Kidney epithelial cell (primary cell): ENCODE data around the gene PARD6B. TPM values are rescaled to one million over a fixed set of nuclear protein-coding genes. Genes with fewer than 3 reads are reported as not detected.
"Not testable (repeated sequence)": the region's sequence is repeated elsewhere in the genome, so short reads cannot be mapped to it uniquely, and the experiment has no call there.

Experiments
- DNase-seq: peaks from one replicate; pipeline ENCODE4 v3.0.0-alpha.2; 2010; ENCODE audit warnings: low read depth
- H3K27me3 ChIP-seq: 2 replicates; pipeline ENCODE4 v1.6.0; 2011; ENCODE audit warnings: low read length; ENCODE audit not compliant: control insufficient read depth, insufficient read depth
- H3K36me3 ChIP-seq: 2 replicates; pipeline ENCODE4 v1.5.1; 2011; ENCODE audit warnings: low read length; ENCODE audit not compliant: control insufficient read depth, insufficient read depth
- H3K4me3 ChIP-seq: 2 replicates; pipeline ENCODE4 v1.5.1; 2011; ENCODE audit warnings: low read depth, mild to moderate bottlenecking, control low read depth, low read length
- CTCF ChIP-seq: IDR thresholded peaks from 2 replicates; pipeline ENCODE4 v1.5.1; 2011; ENCODE audit warnings: mild to moderate bottlenecking, moderate library complexity, low read length, control low read depth, inconsistent platforms; ENCODE audit not compliant: insufficient read depth, poor library complexity, severe bottlenecking
- total RNA-seq: library from RNA; depleted of rRNA; stranded (reverse); fragments of >200 nt; gene quantifications from 2 replicates; pipeline ENCODE4 v1.2.3, GENCODE V29; 2015

The PARD6B gene
- total RNA-seq, 1 donor from 2014 or later = 24.0 TPM

- no peak for TF ChIP-seq CTCF
- Histone ChIP-seq H3K27me3 (no peaks in the 10 kb centered on the region), H3K36me3 (no peaks in the 10 kb centered on the region), H3K4me3 (no peak overlapping the region)
- no peak for DNase-seq
Measured at GRCh38 chr20:50789968-50790650, 58.7 kb downstream of the PARD6B start.

GRCh38 chr20:50790651-50791277, 59.4 kb downstream of the PARD6B start:
- TF ChIP-seq CTCF = peak; percentile 91
- Histone ChIP-seq H3K36me3 (no peaks in the 10 kb centered on the region), H3K4me3 (no peak overlapping the region), H3K27me3 (no peaks in the 10 kb centered on the region)
- DNase-seq = peak; percentile 34

GRCh38 chr20:50792708-50793574, 61.6 kb downstream of the PARD6B start:
- TF ChIP-seq CTCF = no peak
- H3K36me3 ChIP-seq = no peaks in the 10 kb centered on the region
- H3K4me3 ChIP-seq = no peak overlapping the region
- no peaks in the 10 kb centered on the region for H3K27me3 ChIP-seq
- no peak for DNase-seq

GRCh38 chr20:50793575-50794016, 62.2 kb downstream of the PARD6B start:
- peak; percentile 44 for TF ChIP-seq CTCF
- H3K27me3 ChIP-seq, H3K36me3 ChIP-seq, H3K4me3 ChIP-seq, DNase-seq: not testable (repeated sequence)

- Histone ChIP-seq H3K36me3 (no peaks in the 10 kb centered on the region), H3K27me3 (no peaks in the 10 kb centered on the region), H3K4me3 (no peak overlapping the region)
- TF ChIP-seq CTCF = peak; percentile 38
- no peak for DNase-seq
Measured at GRCh38 chr20:50794181-50794845, 62.9 kb downstream of the PARD6B start.
